ENCODE results near the gene GRB7. TPM values are rescaled to one million over a fixed set of nuclear protein-coding genes. Genes with fewer than 3 reads are reported as not detected.
"Not testable (repeated sequence)": the region's sequence is repeated elsewhere in the genome, so short reads cannot be mapped to it uniquely, and the experiment has no call there.

The GRB7 gene
- total and polyA plus RNA-seq, 2 experiments from 2014 or later: 1.8 to 6.6 TPM

GRCh38 chr17:39744836-39745215, 7.1 kb downstream of the GRB7 start:
- no peak for TF ChIP-seq CTCF (IDR thresholded peaks at IDR 0.05; ENCODE audit: low read depth, low read length)
- no peak for DNase-seq (ENCODE audit: low read depth in 1 of 2, low spot score in 1 of 2)
- Histone ChIP-seq H3K27me3 (peaks cover 10% of the 10 kb centered on the region), H3K27ac (no peak overlapping the region), H3K4me3 (no peak overlapping the region), H3K4me1 (ENCODE audit: low read depth) (peaks cover 6% of the 10 kb centered on the region), H3K9me3 (ENCODE audit: low read depth) (no peaks in the 10 kb centered on the region), H3K36me3 (no peaks in the 10 kb centered on the region)

DNA sequence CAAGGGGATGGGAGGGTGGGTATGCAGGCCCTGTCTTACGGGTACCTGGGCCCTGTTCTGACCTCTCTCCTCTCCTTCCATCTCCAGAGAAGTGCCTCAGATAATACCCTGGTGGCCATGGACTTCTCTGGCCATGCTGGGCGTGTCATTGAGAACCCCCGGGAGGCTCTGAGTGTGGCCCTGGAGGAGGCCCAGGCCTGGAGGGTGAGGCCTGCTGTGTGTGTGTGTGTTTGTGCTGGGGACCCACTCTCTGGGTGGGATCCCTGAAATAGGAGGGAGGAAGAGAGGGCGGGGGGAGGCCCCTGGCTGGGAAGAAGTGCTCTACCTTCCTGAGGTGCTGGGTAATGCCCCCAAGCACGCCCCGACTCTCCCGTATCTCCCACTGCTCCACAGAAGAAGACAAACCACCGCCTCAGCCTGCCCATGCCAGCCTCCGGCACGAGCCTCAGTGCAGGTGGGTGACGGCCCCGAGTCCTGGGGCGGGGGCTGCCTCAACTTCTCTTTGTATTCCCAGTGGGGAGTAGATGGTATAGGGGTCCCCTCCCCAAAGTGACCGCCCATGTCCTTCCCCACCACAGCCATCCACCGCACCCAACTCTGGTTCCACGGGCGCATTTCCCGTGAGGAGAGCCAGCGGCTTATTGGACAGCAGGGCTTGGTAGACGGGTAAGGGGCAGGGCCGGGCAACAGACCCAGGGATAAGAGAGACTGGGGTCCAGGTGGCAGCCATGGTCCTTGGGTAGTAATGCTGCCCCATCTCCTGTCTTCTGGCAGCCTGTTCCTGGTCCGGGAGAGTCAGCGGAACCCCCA, 7.8 kb downstream of the GRB7 start:
- peaks cover 5% of the 10 kb centered on the region for H3K4me1 ChIP-seq (ENCODE audit: low read depth)
- no peaks in the 10 kb centered on the region for H3K9me3 ChIP-seq (ENCODE audit: low read depth)
- no peak overlapping the region for H3K4me3 ChIP-seq
- H3K27ac ChIP-seq: no peak overlapping the region
- no peak for TF ChIP-seq CTCF (IDR thresholded peaks at IDR 0.05; ENCODE audit: low read depth, low read length)
- H3K27me3 ChIP-seq: peaks cover 3% of the 10 kb centered on the region
- H3K36me3 ChIP-seq: no peaks in the 10 kb centered on the region
- no peak for DNase-seq (ENCODE audit: low read depth in 1 of 2, low spot score in 1 of 2)

DNA sequence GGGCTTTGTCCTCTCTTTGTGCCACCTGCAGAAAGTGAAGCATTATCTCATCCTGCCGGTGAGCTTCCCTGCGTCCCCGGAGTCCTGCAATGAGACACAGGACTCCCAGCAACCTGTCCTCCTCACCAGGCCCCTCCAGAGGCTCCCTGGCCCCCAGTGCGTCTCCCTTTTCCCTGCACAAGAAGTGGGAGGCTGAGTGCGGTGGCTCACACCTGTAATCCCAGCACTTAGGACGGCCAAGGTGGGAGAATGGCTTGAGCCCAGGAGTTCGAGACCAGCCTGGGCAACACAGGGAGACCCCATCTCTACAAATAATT, 8.4 kb downstream of the GRB7 start:
- no peak overlapping the region for H3K4me3 ChIP-seq
- no peak overlapping the region for H3K27ac ChIP-seq
- TF ChIP-seq CTCF (IDR thresholded peaks at IDR 0.05; ENCODE audit: low read depth, low read length): no peak
- DNase-seq (ENCODE audit: low read depth in 1 of 2, low spot score in 1 of 2): no peak
- peaks cover 6% of the 10 kb centered on the region for H3K4me1 ChIP-seq (ENCODE audit: low read depth)
- H3K9me3 ChIP-seq (ENCODE audit: low read depth): no peaks in the 10 kb centered on the region
- no peaks in the 10 kb centered on the region for H3K27me3 ChIP-seq
- H3K36me3 ChIP-seq: no peaks in the 10 kb centered on the region

GRCh38 chr17:39747745-39748144, 10.0 kb downstream of the GRB7 start:
- no peaks in the 10 kb centered on the region for H3K36me3 ChIP-seq
- H3K4me3 ChIP-seq: no peak overlapping the region
- no peaks in the 10 kb centered on the region for H3K27me3 ChIP-seq
- H3K4me1 ChIP-seq (ENCODE audit: low read depth): peaks cover 6% of the 10 kb centered on the region
- H3K9me3 ChIP-seq (ENCODE audit: low read depth): no peaks in the 10 kb centered on the region
- H3K27ac ChIP-seq: no peak overlapping the region
- TF ChIP-seq CTCF (IDR thresholded peaks at IDR 0.05; ENCODE audit: low read depth, low read length): no peak
- no peak for DNase-seq (ENCODE audit: low read depth in 1 of 2, low spot score in 1 of 2)

- not testable (repeated sequence) for H3K9me3 ChIP-seq (ENCODE audit: low read depth); H3K4me1 ChIP-seq (ENCODE audit: low read depth); DNase-seq (ENCODE audit: low read depth in 1 of 2, low spot score in 1 of 2); H3K36me3 ChIP-seq; H3K4me3 ChIP-seq; H3K27me3 ChIP-seq; H3K27ac ChIP-seq
These were observed 10.8 kb downstream of the GRB7 start for GRCh38 chr17:39748444-39749034.

Data from cardiac muscle cell (in vitro differentiated cells and primary cell).